Vagina (tissue), 2 donors: ENCODE data around the gene HNRNPH1.

Source experiments
- CTCF ChIP-seq, 3 experiments: fragments of 450-650 bp in 2 of 3; fragments of 200-600 bp in 1 of 3; sonication (generic) in 1 of 3; IDR thresholded peaks; one replicate each; pipeline ENCODE4 v1.5.1; 2017 to 2019; ENCODE audit warnings: antibody characterized with exemption in 3 of 3, mild to moderate bottlenecking in 2 of 3, moderate library complexity in 2 of 3
- POLR2A ChIP-seq, 2 donors: fragments of 450-650 bp; IDR thresholded peaks; one replicate each; pipeline ENCODE4 v1.6.1; 2017; ENCODE audit warnings: antibody characterized with exemption in 2 of 2, mild to moderate bottlenecking in 2 of 2, moderate library complexity in 2 of 2

- peak; percentile 76 to 100 for TF ChIP-seq POLR2A (IDR thresholded peaks at IDR 0.05)
- TF ChIP-seq CTCF (IDR thresholded peaks at IDR 0.05) = peak in 1 of 3 experiments; percentile 9
These were observed at the start of gene HNRNPH1 for GRCh38 chr5:179623003-179623905.
